ENCODE measurements around the gene RNF157. TPM values are rescaled to one million over a fixed set of nuclear protein-coding genes. Genes with fewer than 3 reads are reported as not detected.

Gene RNF157
- total RNA-seq, 4 donors from 2014 or later, result 32.5 to 164 (median 54.8) TPM

DNA sequence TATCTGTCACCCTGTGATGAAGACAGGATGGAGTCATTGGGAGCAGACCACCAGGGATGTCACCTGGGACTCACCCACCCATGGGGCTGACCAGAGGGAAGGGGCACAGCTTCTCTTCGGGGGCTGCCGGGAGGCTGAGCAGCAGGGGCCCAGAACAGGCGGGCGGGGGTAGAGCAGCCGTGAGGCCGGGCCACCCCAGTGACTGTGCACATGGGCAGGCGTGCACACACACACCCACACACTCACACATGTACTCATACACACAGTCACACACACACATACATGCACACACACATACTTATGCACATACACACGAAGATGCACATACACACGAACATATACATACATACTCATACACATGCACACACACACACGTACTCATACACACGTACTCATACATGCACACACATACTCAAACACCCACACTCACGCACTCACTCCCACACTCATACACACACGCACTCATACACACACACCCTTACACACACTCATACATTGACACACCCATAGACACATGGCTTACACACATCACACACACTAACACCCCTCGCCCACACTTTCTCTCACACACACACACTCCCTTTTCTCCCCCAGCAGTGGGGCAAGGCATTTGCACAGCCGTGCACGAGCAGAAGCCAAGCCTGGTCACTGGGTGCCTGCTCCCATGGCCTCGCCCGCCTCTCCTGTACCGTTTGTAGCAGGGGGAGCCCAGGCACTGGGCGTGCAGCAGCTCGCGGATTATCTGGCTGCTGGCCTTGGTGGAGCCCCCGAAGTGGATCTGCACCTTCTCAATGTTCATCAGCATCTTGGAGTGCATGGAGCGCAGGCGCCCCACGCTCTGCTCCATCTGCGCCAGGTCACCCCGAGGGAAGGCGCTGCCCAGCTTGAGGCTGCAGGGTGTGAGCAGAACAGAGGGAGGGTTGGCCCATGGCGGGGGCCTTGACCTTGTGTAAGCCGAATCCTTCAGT is 37.3 kb upstream of the RNF157 start:
- Histone ChIP-seq H3K4me1 (peaks cover 2 to 12% (median 6%) of the 10 kb centered on the region in 4 donors), H3K4me3 (no peak overlapping the region), H3K27ac (no peak overlapping the region), H3K9me3 (no peaks in the 10 kb centered on the region), H3K27me3 (no peaks in the 10 kb centered on the region), H3K36me3 (no peaks in the 10 kb centered on the region)
- in situ Hi-C loops (cut with MboI; ENCODE audit: low pct_ligation_motif_present in 1 of 4, low pct_unique_long_range_greater_than_20kb in 1 of 4, low sequenced_read_pairs in 3 of 4) (loop anchor here in 3 of 4 donors (25.0 kb wide), 2 partner anchors 90 to 265 kb away; partner anchors contain the start of gene CDK3 (in 2 of the 3)), intact Hi-C loops (cut with DNase I; ENCODE audit: low total_unique reads) (loop anchor here (5.0 kb wide), 1 partner anchor 155 kb away; no protein-coding TSS in a partner anchor)
- DNase-seq, result no peak
- TF ChIP-seq POLR2AphosphoS5 (IDR thresholded peaks at IDR 0.05), result no peak
- TF ChIP-seq CTCF (IDR thresholded peaks at IDR 0.05), result no peak
- no peak for TF ChIP-seq POLR2A (IDR thresholded peaks at IDR 0.05)
- 93% methylated on average over 30 of the region's 31 CpGs; no CpG with 5 or more reads in 1 of the 2 donors for WGBS, 2 donors (ENCODE audit: low coverage in 1 of 2)

DNA sequence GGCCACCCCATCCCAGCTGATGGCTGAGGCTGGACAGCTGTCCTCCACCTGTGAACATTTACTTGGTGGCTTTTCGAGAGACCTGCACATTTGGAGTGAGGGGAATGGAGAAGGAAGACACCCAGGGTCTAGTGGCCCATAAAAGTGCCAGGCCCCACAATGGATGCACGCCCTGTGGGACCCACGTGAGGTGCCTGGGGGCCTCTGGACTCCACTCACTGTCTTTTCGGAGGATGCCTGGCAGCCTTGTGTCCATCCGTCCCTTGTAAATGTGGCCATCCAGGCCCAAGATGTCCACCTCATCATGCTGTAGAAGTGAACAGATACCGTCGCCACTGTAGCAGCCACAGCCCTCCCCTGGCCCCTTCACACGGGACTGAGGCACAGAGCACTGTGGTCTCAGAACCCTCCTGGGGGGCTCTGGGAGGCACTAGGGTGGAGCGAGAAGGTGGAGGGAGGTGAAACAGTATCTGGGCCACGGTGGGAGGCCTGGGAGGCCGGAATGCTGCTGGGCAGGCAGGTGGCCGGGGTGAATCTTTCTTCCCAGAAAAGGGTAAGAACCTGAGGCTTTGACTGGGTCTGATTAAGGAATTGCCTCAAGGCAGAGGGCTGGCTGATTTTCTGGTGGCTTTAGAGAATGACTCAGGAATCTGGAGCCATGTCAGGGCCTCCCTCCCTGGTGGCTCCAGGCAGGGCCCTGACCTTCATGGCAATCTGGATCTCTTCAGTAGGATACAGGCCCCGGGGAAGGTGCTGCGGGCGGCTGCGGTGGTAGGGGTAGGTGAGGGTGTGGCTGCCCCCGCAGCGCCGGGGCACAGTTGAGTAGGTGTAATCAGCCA is 36.4 kb upstream of the RNF157 start:
- Histone ChIP-seq H3K4me1 (peaks cover 11 to 21% (median 15%) of the 10 kb centered on the region in 4 donors), H3K36me3 (no peaks in the 10 kb centered on the region), H3K27ac (no peak overlapping the region), H3K9me3 (no peaks in the 10 kb centered on the region), H3K4me3 (no peak overlapping the region), H3K27me3 (no peaks in the 10 kb centered on the region)
- 91% methylated on average over 19 of the region's 19 CpGs; no CpG with 5 or more reads in 1 of the 2 donors for WGBS, 2 donors (ENCODE audit: low coverage in 1 of 2)
- in situ Hi-C loops (cut with MboI; ENCODE audit: low pct_ligation_motif_present in 1 of 4, low pct_unique_long_range_greater_than_20kb in 1 of 4, low sequenced_read_pairs in 3 of 4), result loop anchor here in 3 of 4 donors (25.0 kb wide), 2 partner anchors 89 to 264 kb away; partner anchors contain the start of gene CDK3 (in 2 of the 3)
- TF ChIP-seq POLR2AphosphoS5 (IDR thresholded peaks at IDR 0.05) (no peak), POLR2A (IDR thresholded peaks at IDR 0.05) (no peak), CTCF (IDR thresholded peaks at IDR 0.05) (no peak), EP300 (IDR thresholded peaks at IDR 0.05; ENCODE audit: low read depth) (no peak)
- DNase-seq, result no peak
- intact Hi-C loops (cut with DNase I; ENCODE audit: low total_unique reads), result loop anchor here (5.0 kb wide), 1 partner anchor 154 kb away; no protein-coding TSS in a partner anchor

- TF ChIP-seq POLR2A (IDR thresholded peaks at IDR 0.05) (no peak), CTCF (IDR thresholded peaks at IDR 0.05) (no peak), EP300 (IDR thresholded peaks at IDR 0.05; ENCODE audit: low read depth) (no peak), POLR2AphosphoS5 (IDR thresholded peaks at IDR 0.05) (no peak)
- Histone ChIP-seq H3K9me3 (no peaks in the 10 kb centered on the region), H3K27me3 (no peaks in the 10 kb centered on the region), H3K36me3 (no peaks in the 10 kb centered on the region), H3K4me1 (peaks cover 17 to 27% (median 22%) of the 10 kb centered on the region in 4 donors), H3K27ac (no peak overlapping the region), H3K4me3 (no peak overlapping the region)
- WGBS, 2 donors (ENCODE audit: low coverage in 1 of 2), result 84 to 88% methylated on average over 4 to 11 of the region's 11 CpGs
- intact Hi-C loops (cut with DNase I; ENCODE audit: low total_unique reads), result loop anchor here (5.0 kb wide), 1 partner anchor 154 kb away; no protein-coding TSS in a partner anchor
- in situ Hi-C loops (cut with MboI; ENCODE audit: low pct_ligation_motif_present in 1 of 4, low pct_unique_long_range_greater_than_20kb in 1 of 4, low sequenced_read_pairs in 3 of 4), result loop anchor here in 3 of 4 donors (25.0 kb wide), 2 partner anchors 89 to 264 kb away; partner anchors contain the start of gene CDK3 (in 2 of the 3)
- DNase-seq, result no peak
Measured at GRCh38 chr17:76276069-76276431, 35.8 kb upstream of the RNF157 start.

All from transverse colon (tissue), 4 donors.